Astrocyte (in vitro differentiated cells and primary cell): Measurements from ENCODE around the gene ATXN2. TPM values are rescaled to one million over a fixed set of nuclear protein-coding genes. Genes with fewer than 3 reads are reported as not detected.

Source experiments
- DNase-seq: peaks from one replicate; pipeline ENCODE4 v3.0.0-alpha.2; 2010; ENCODE audit warnings: low read depth
- FAIRE-seq: peaks from 2 replicates; lab custom pipeline; 2011; peaks lifted over from hg19 to GRCh38; lab: Jason Lieb, UNC
- H2AFZ ChIP-seq: 2 replicates; pipeline ENCODE4 v1.6.0; 2012; ENCODE audit warnings: low read depth, low read length, inconsistent platforms
- H3K27ac ChIP-seq: 2 replicates; pipeline ENCODE4 v1.5.1; 2011; ENCODE audit warnings: low read depth, low read length, inconsistent platforms
- H3K27me3 ChIP-seq: 2 replicates; pipeline ENCODE4 v1.6.0; 2011; ENCODE audit warnings: low read length, inconsistent platforms; ENCODE audit not compliant: insufficient read depth
- H3K36me3 ChIP-seq: 2 replicates; pipeline ENCODE4 v1.5.1; 2011; ENCODE audit warnings: low read length, inconsistent platforms; ENCODE audit not compliant: insufficient read depth
- H3K4me1 ChIP-seq: 2 replicates; pipeline ENCODE4 v1.5.1; 2011; ENCODE audit warnings: low read length, inconsistent platforms; ENCODE audit not compliant: insufficient read depth
- H3K4me2 ChIP-seq: 2 replicates; pipeline ENCODE4 v1.6.0; 2012; ENCODE audit warnings: low read length, inconsistent platforms
- H3K4me3 ChIP-seq: 2 replicates; pipeline ENCODE4 v1.5.1; 2011; ENCODE audit warnings: low read depth, mild to moderate bottlenecking, low read length, inconsistent platforms; ENCODE audit not compliant: insufficient read depth
- H3K79me2 ChIP-seq: 2 replicates; pipeline ENCODE4 v1.6.0; 2012; ENCODE audit warnings: mild to moderate bottlenecking, low read length, inconsistent platforms; ENCODE audit not compliant: insufficient read depth
- H3K9ac ChIP-seq: 2 replicates; pipeline ENCODE4 v1.6.0; 2012; ENCODE audit warnings: mild to moderate bottlenecking, low read length, inconsistent platforms
- H3K9me3 ChIP-seq: 2 replicates; pipeline ENCODE4 v1.5.1; 2012; ENCODE audit warnings: low read depth, mild to moderate bottlenecking, low read length, inconsistent platforms; ENCODE audit not compliant: insufficient read depth
- H4K20me1 ChIP-seq: 2 replicates; pipeline ENCODE4 v1.6.0; 2012; ENCODE audit warnings: low read length, inconsistent platforms; ENCODE audit not compliant: insufficient read depth
- H3K27ac Mint-ChIP-seq: one replicate; pipeline ENCODE4 v1.8.0; 2021; ENCODE audit warnings: mild to moderate bottlenecking, mixed read lengths; ENCODE audit not compliant: unreplicated experiment
- H3K27me3 Mint-ChIP-seq: one replicate; pipeline ENCODE4 v1.8.0; 2021; ENCODE audit warnings: low read depth, mixed read lengths; ENCODE audit not compliant: unreplicated experiment
- H3K36me3 Mint-ChIP-seq: one replicate; pipeline ENCODE4 v1.8.0; 2021; ENCODE audit warnings: low read depth, mixed read lengths; ENCODE audit not compliant: unreplicated experiment
- H3K4me1 Mint-ChIP-seq: one replicate; pipeline ENCODE4 v1.8.0; 2021; ENCODE audit warnings: low read depth, mixed read lengths; ENCODE audit not compliant: unreplicated experiment
- H3K4me3 Mint-ChIP-seq: one replicate; pipeline ENCODE4 v1.8.0; 2021; ENCODE audit warnings: mild to moderate bottlenecking, moderate library complexity, mixed read lengths; ENCODE audit not compliant: unreplicated experiment
- H3K9me3 Mint-ChIP-seq: one replicate; pipeline ENCODE4 v1.8.0; 2021; ENCODE audit warnings: mild to moderate bottlenecking, mixed read lengths; ENCODE audit not compliant: unreplicated experiment
- EZH2 ChIP-seq: IDR thresholded peaks from 2 replicates; pipeline ENCODE4 v1.6.1; 2012; ENCODE audit warnings: mild to moderate bottlenecking, low read length, inconsistent platforms; ENCODE audit not compliant: insufficient read depth
- total RNA-seq: library from RNA; stranded (reverse); gene quantifications from 2 replicates; pipeline ENCODE4 v1.2.1, GENCODE V29; 2021
- TF ChIP-seq, protein P1 (sequence below): IDR thresholded peaks from 2 replicates; pipeline ENCODE4 v1.5.1; 2011; ENCODE audit warnings: low read depth, mild to moderate bottlenecking, inconsistent platforms, low read length, moderate library complexity; ENCODE audit not compliant: insufficient read depth

Gene ATXN2
- total RNA-seq, 1 donor from 2014 or later = 58.0 TPM

DNA sequence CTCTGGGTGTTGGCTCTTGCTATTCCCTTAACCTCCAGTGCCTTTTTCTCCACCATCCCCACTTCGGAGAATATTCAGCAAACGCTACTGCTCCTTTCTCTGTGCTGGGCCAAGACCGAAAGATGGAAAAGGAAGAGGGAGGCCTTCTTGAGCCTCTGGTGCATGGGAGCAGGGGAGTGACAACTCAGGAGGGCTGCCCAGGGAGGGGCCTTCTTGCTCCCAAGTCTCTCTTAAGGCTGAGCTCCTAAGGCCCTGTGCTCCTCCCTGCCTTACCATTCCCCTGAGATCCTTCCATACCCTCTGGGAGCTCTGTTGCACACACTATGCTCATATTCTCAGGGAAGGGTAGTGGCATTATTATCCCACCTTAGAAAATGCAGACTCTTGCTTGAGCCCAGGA, 158.5 kb downstream of the ATXN2 start:
- H3K27ac Mint-ChIP-seq = peak overlapping the region; percentile 66
- peaks cover 48% of the 10 kb centered on the region for H3K4me1 Mint-ChIP-seq
- Histone ChIP-seq H3K9ac (no peak overlapping the region), H3K36me3 (peaks cover under 1% of the 10 kb centered on the region), H3K27me3 (no peaks in the 10 kb centered on the region), H3K9me3 (no peaks in the 10 kb centered on the region), H3K79me2 (peaks cover 98% of the 10 kb centered on the region), H3K4me2 (no peak overlapping the region), H3K4me1 (peaks cover 61% of the 10 kb centered on the region), H4K20me1 (peaks cover 94% of the 10 kb centered on the region), H2AFZ (no peak overlapping the region), H3K27ac (no peak overlapping the region), H3K4me3 (no peak overlapping the region)
- TF ChIP-seq, protein P1, sequence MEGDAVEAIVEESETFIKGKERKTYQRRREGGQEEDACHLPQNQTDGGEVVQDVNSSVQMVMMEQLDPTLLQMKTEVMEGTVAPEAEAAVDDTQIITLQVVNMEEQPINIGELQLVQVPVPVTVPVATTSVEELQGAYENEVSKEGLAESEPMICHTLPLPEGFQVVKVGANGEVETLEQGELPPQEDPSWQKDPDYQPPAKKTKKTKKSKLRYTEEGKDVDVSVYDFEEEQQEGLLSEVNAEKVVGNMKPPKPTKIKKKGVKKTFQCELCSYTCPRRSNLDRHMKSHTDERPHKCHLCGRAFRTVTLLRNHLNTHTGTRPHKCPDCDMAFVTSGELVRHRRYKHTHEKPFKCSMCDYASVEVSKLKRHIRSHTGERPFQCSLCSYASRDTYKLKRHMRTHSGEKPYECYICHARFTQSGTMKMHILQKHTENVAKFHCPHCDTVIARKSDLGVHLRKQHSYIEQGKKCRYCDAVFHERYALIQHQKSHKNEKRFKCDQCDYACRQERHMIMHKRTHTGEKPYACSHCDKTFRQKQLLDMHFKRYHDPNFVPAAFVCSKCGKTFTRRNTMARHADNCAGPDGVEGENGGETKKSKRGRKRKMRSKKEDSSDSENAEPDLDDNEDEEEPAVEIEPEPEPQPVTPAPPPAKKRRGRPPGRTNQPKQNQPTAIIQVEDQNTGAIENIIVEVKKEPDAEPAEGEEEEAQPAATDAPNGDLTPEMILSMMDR = no peak
- TF ChIP-seq EZH2 = no peak
- H3K27me3 Mint-ChIP-seq = no peaks in the 10 kb centered on the region
- H3K4me3 Mint-ChIP-seq = no peak overlapping the region
- no peak for DNase-seq
- FAIRE-seq = no peak
- H3K9me3 Mint-ChIP-seq = no peaks in the 10 kb centered on the region
- peaks cover 12% of the 10 kb centered on the region for H3K36me3 Mint-ChIP-seq

DNA sequence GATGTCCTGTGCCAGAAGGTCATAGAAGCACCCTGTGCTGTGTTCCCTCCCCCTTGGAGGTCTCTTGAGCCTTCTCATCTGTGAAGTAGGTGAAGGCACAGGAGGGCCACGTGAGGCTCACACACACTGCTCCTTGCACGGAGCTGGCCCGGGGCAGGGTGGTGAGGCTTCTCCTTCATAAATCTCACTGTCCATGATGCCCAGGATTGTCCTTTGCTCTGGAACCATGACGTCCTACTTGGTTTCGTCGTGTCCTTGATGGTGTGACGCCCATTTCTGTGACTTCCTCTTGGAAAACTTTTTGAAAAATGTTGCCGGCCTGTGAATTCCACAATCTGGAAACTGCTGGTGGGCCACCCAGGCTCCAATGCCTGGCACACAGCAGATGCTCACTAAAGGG, 159.0 kb downstream of the ATXN2 start:
- H3K4me1 Mint-ChIP-seq = peaks cover 48% of the 10 kb centered on the region
- Histone ChIP-seq H3K9me3 (no peaks in the 10 kb centered on the region), H3K27me3 (no peaks in the 10 kb centered on the region), H3K4me1 (peaks cover 61% of the 10 kb centered on the region), H3K27ac (no peak overlapping the region), H3K4me2 (no peak overlapping the region), H4K20me1 (peaks cover 94% of the 10 kb centered on the region), H3K79me2 (peaks cover 98% of the 10 kb centered on the region), H2AFZ (no peak overlapping the region), H3K4me3 (no peak overlapping the region), H3K36me3 (no peaks in the 10 kb centered on the region), H3K9ac (no peak overlapping the region)
- FAIRE-seq = no peak
- H3K36me3 Mint-ChIP-seq = peaks cover 12% of the 10 kb centered on the region
- peak overlapping the region; percentile 66 for H3K27ac Mint-ChIP-seq
- H3K27me3 Mint-ChIP-seq = no peaks in the 10 kb centered on the region
- H3K9me3 Mint-ChIP-seq = no peaks in the 10 kb centered on the region
- TF ChIP-seq EZH2 = no peak
- TF ChIP-seq, protein P1 = no peak
- DNase-seq = no peak
- peak overlapping the region; percentile 16 for H3K4me3 Mint-ChIP-seq

DNA sequence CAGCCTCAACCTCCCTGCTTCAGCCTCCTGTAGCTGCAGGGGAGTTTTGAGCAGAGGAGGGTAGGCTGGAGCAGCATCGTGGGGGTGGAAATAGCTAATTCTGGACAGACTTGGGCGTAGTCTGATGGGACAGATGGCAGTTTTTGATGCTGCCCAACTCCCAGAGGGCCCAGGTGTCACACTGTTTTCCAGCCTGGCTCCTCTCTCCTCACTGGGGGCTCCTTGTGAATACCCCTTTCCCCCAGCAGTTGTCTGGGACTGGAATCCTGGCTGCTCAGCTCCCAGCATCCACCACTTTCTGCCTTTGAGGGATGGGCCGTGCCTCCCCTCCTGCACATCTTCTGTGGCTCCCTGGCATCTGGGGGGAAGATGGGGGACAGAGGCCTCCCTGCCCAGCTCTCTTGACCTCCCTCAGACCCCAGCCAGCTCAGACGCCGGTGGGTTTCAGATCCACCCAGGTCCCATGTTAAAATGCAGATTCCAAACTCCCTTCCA, 159.4 kb downstream of the ATXN2 start:
- H3K79me2 ChIP-seq = peaks cover 98% of the 10 kb centered on the region
- FAIRE-seq (no peak), DNase-seq (no peak)
- no peak overlapping the region for H2AFZ ChIP-seq
- H3K4me2 ChIP-seq = no peak overlapping the region
- no peak for TF ChIP-seq EZH2
- TF ChIP-seq, protein P1 = no peak
- Mint-ChIP-seq H3K4me1 (peaks cover 48% of the 10 kb centered on the region), H3K27ac (peak overlapping the region; percentile 66), H3K4me3 (no peak overlapping the region), H3K36me3 (peaks cover 12% of the 10 kb centered on the region), H3K9me3 (no peaks in the 10 kb centered on the region), H3K27me3 (no peaks in the 10 kb centered on the region)
- peaks cover 93% of the 10 kb centered on the region for H4K20me1 ChIP-seq
- H3K9me3 ChIP-seq = no peaks in the 10 kb centered on the region
- H3K36me3 ChIP-seq = no peaks in the 10 kb centered on the region
- peaks cover 61% of the 10 kb centered on the region for H3K4me1 ChIP-seq
- no peak overlapping the region for H3K9ac ChIP-seq
- no peak overlapping the region for H3K27ac ChIP-seq
- no peaks in the 10 kb centered on the region for H3K27me3 ChIP-seq
- no peak overlapping the region for H3K4me3 ChIP-seq
